Caco-2 (cell line): ENCODE data around the gene TGFBRAP1. TPM values are rescaled to one million over a fixed set of nuclear protein-coding genes. Genes with fewer than 3 reads are reported as not detected.

ENCODE experiments used
- BruUV-seq: library from RNA; stranded (reverse); fragments of 400-500 nt; replicated peaks from 2 replicates; lab custom pipeline; 2021; lab: Mats Ljungman, UMichigan
- CTCF ChIA-PET: fragments of 300-600 bp; sonication (Branson Sonifier 250); formaldehyde crosslinking; loops from one replicate; lab custom pipeline; 2022; ENCODE audit warnings: antibody characterized with exemption; lab: Charles Lee
- POLR2A ChIA-PET: fragments of 300-600 bp; sonication (Branson Sonifier 250); formaldehyde crosslinking; loops from one replicate; lab custom pipeline; 2022; ENCODE audit warnings: antibody characterized with exemption; lab: Charles Lee
- DNase-seq, 2 experiments: peaks; one replicate each; pipeline versions ENCODE4 v3.0.0 to v3.0.0-alpha.2; 2020 to 2022
- H3K27me3 ChIP-seq: replicated peaks from 2 replicates; pipeline ENCODE4 v1.6.0; 2011; ENCODE audit warnings: low read length; ENCODE audit not compliant: control insufficient read depth, insufficient read depth
- H3K36me3 ChIP-seq: 2 replicates; pipeline ENCODE4 v1.5.1; 2011; ENCODE audit warnings: low read length; ENCODE audit not compliant: control insufficient read depth, insufficient read depth
- H3K4me1 ChIP-seq: fragments of 250-450 bp; sonication (Bioruptor Pico); 2 replicates; pipeline ENCODE4 v1.5.1; 2020; ENCODE audit warnings: mild to moderate bottlenecking
- H3K4me3 ChIP-seq: 2 replicates; pipeline ENCODE4 v1.5.1; 2011; ENCODE audit warnings: low read depth, mild to moderate bottlenecking, control low read depth, low read length
- H3K9me3 ChIP-seq: fragments of 250-450 bp; sonication (Bioruptor Pico); 2 replicates; pipeline ENCODE4 v1.5.1; 2020; ENCODE audit warnings: mild to moderate bottlenecking, moderate library complexity
- H3K27ac Mint-ChIP-seq: one replicate; pipeline ENCODE4 v1.8.0; 2022; ENCODE audit warnings: mixed read lengths; ENCODE audit not compliant: unreplicated experiment
- H3K27me3 Mint-ChIP-seq: one replicate; pipeline ENCODE4 v1.8.0; 2022; ENCODE audit warnings: mixed read lengths; ENCODE audit not compliant: insufficient read depth, unreplicated experiment
- H3K36me3 Mint-ChIP-seq: one replicate; pipeline ENCODE4 v1.8.0; 2022; ENCODE audit warnings: mild to moderate bottlenecking, mixed read lengths; ENCODE audit not compliant: insufficient read depth, unreplicated experiment
- H3K4me1 Mint-ChIP-seq: one replicate; pipeline ENCODE4 v1.8.0; 2022; ENCODE audit warnings: low read depth, mixed read lengths; ENCODE audit not compliant: unreplicated experiment
- H3K4me3 Mint-ChIP-seq: one replicate; pipeline ENCODE4 v1.8.0; 2022; ENCODE audit warnings: mild to moderate bottlenecking, moderate library complexity, mixed read lengths; ENCODE audit not compliant: unreplicated experiment
- H3K9me3 Mint-ChIP-seq: one replicate; pipeline ENCODE4 v1.8.0; 2022; ENCODE audit warnings: mixed read lengths; ENCODE audit not compliant: unreplicated experiment
- intact Hi-C: fragments of 100-400 bp; cut with micrococcal nuclease; formaldehyde crosslinking; loops from one replicate; pipeline ENCODE4 v1.10.0; 2022; ENCODE audit not compliant: unreplicated experiment
- total RNA-seq: library from RNA; stranded (reverse); gene quantifications from 2 replicates; pipeline ENCODE4 v1.2.3, GENCODE V29; 2022
- TF ChIP-seq, protein P1 (sequence below), 2 experiments: fragments of 200-600 bp in 1 of 2; IDR thresholded peaks; 1 replicate in 1 of 2; 2 replicates in 1 of 2; pipeline versions ENCODE4 v1.5.1 to v1.8.0; 2011 to 2022; ENCODE audit warnings: antibody characterized with exemption in 1 of 2, control low read depth in 1 of 2, inconsistent platforms in 1 of 2, low read depth in 1 of 2, low read length in 1 of 2, mild to moderate bottlenecking in 1 of 2, moderate library complexity in 1 of 2; ENCODE audit not compliant: insufficient read depth in 1 of 2, severe bottlenecking in 1 of 2, unreplicated experiment in 1 of 2

The TGFBRAP1 gene
- total RNA-seq, 1 experiment from 2014 or later: 26.0 TPM

DNA sequence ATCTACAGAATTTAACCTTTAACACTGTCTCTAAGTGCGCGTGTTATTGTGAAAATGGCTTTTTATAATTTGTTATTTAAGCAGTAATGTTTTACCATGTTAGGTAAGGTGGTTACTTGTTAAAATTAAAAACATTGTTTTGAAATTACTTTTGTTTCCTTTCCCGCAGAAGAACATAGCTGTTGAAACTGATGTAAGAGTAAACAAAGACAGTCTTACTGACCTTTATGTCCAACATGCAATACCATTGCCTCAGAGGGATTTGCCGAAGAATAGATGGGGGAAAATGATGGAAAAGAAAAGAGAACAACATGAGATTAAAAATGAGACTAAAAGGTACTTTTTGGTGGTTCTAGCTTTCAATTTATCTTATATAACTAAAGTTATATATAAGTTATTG is 9.9 kb upstream of the TGFBRAP1 start:
- H3K4me3 ChIP-seq: no peak overlapping the region
- ChIA-PET CTCF (no interaction called here), POLR2A (no interaction called here)
- Mint-ChIP-seq H3K36me3 (peaks cover 40% of the 10 kb centered on the region), H3K4me3 (peak overlapping the region; percentile 86), H3K27me3 (no peaks in the 10 kb centered on the region), H3K27ac (no peak overlapping the region), H3K4me1 (peaks cover 7% of the 10 kb centered on the region), H3K9me3 (no peaks in the 10 kb centered on the region)
- peaks cover 2% of the 10 kb centered on the region for H3K36me3 ChIP-seq
- DNase-seq: no peak
- H3K9me3 ChIP-seq: no peaks in the 10 kb centered on the region
- intact Hi-C loops: loop anchor here (2.0 kb wide), 1 partner anchor 59 kb away; the partner anchor contains the start of gene FHL2
- TF ChIP-seq, protein P1, sequence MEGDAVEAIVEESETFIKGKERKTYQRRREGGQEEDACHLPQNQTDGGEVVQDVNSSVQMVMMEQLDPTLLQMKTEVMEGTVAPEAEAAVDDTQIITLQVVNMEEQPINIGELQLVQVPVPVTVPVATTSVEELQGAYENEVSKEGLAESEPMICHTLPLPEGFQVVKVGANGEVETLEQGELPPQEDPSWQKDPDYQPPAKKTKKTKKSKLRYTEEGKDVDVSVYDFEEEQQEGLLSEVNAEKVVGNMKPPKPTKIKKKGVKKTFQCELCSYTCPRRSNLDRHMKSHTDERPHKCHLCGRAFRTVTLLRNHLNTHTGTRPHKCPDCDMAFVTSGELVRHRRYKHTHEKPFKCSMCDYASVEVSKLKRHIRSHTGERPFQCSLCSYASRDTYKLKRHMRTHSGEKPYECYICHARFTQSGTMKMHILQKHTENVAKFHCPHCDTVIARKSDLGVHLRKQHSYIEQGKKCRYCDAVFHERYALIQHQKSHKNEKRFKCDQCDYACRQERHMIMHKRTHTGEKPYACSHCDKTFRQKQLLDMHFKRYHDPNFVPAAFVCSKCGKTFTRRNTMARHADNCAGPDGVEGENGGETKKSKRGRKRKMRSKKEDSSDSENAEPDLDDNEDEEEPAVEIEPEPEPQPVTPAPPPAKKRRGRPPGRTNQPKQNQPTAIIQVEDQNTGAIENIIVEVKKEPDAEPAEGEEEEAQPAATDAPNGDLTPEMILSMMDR (IDR thresholded peaks at IDR 0.05; ENCODE audit: insufficient read depth in 1 of 2, low read depth in 1 of 2, low read length in 1 of 2, severe bottlenecking in 1 of 2, unreplicated experiment in 1 of 2): no peak
- BruUV-seq: no TSS peak
- peaks cover 8% of the 10 kb centered on the region; the same call in 1 of the 2 replicates for H3K4me1 ChIP-seq
- H3K27me3 ChIP-seq: no peaks in the 10 kb centered on the region

DNA sequence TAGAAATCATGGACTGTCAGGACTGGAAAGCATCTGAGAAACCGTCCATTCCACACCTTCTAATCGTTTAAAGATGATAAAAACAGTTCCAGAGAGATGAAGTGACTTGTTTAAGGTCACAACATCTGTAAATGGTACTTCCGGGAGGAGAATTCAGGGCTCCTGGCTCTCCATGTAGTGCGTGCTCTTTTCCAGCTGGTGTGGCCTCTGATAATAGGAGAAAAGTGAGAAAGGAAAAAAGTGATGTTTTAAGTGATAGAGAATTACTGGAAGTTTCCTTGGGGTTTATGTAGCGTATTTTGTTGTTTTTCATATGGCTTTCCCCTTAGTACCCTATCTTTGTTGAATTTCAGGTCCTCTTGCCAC is 8.5 kb upstream of the TGFBRAP1 start:
- H3K27ac Mint-ChIP-seq: peak overlapping the region; percentile 100
- no peaks in the 10 kb centered on the region for H3K27me3 ChIP-seq
- peaks cover 2% of the 10 kb centered on the region; the same call in 1 of the 2 replicates for H3K36me3 ChIP-seq
- peak overlapping the region; percentile 86 for H3K4me3 Mint-ChIP-seq
- intact Hi-C loops: loop anchor here (2.0 kb wide), 1 partner anchor 61 kb away; the partner anchor contains the start of gene FHL2
- H3K4me1 ChIP-seq: peaks cover 8% of the 10 kb centered on the region; the same call in 1 of the 2 replicates
- peaks cover 34% of the 10 kb centered on the region for H3K36me3 Mint-ChIP-seq
- H3K9me3 Mint-ChIP-seq: no peaks in the 10 kb centered on the region
- POLR2A ChIA-PET: interaction anchor here (1.7 kb wide), 1 partner anchor 9 kb away, joined by 6 read pairs; the partner anchor contains the start of gene TGFBRAP1
- H3K4me3 ChIP-seq: peak overlapping the region; percentile 90
- CTCF ChIA-PET: interaction anchor here (0.6 kb wide), 1 partner anchor 79 kb away, joined by 3 read pairs; no protein-coding TSS in a partner anchor
- no peak for DNase-seq
- no peaks in the 10 kb centered on the region for H3K27me3 Mint-ChIP-seq
- TSS peak; percentile 58 for BruUV-seq
- peaks cover 7% of the 10 kb centered on the region for H3K4me1 Mint-ChIP-seq
- TF ChIP-seq, protein P1 (IDR thresholded peaks at IDR 0.05; ENCODE audit: insufficient read depth in 1 of 2, low read depth in 1 of 2, low read length in 1 of 2, severe bottlenecking in 1 of 2, unreplicated experiment in 1 of 2): no peak
- no peaks in the 10 kb centered on the region for H3K9me3 ChIP-seq

DNA sequence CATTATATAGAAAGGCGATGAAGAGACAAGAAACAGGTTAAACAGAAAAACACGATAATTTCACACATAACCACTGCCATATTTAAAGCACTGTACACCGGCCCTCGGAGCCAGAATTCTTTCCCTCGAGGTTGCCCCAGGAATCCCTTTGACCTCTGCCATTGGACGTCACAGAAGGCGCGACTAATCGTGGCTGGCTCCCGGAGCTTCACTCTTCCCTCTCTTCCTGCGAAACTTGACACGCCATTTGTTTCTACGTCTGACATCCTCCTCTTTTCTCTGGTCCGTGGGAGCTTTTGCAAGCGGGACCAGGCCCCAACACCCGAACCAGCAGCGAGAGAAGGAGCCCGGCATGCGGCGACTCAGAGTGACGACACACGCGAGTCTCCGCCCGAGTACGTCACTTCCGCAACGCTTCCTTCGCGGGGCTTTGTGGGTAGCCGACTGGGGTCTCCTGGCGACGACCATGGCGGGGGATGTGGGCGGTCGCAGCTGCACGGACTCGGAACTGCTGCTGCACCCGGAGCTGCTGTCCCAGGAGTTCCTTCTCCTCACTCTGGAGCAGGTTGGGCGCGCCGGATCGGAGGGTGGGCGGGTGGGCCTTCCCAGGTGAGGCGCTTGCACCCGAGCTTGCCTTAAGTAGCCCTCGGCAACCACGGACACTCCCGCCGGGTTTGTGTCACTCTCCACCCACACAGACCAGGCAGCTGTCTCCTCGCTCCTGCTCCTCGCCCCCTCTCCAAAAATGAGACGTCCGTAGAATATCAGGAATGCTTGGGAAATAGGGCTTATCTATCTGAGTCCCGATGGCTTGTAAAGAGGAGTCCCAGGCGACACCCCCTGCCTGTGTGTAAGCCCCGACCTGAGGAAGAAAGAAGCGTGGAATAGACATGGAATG is 7.8 kb upstream of the TGFBRAP1 start, which contains the start of gene C2orf49:
Gene C2orf49 (plus strand): TSS at position 419 of the 898 bp plus-strand sequence. CDS start 48 bp downstream, at position 467.
- POLR2A ChIA-PET: interaction anchor here (1.7 kb wide), 1 partner anchor 8 kb away, joined by 6 read pairs; the partner anchor contains the start of gene TGFBRAP1
- Histone ChIP-seq H3K4me1 (peaks cover 8% of the 10 kb centered on the region; the same call in 1 of the 2 replicates), H3K9me3 (no peaks in the 10 kb centered on the region), H3K4me3 (peak within 1 kb of the TSS; percentile 90), H3K27me3 (no peaks in the 10 kb centered on the region), H3K36me3 (peaks cover 2% of the 10 kb centered on the region; the same call in 1 of the 2 replicates)
- TF ChIP-seq, protein P1 (IDR thresholded peaks at IDR 0.05; ENCODE audit: insufficient read depth in 1 of 2, low read depth in 1 of 2, low read length in 1 of 2, severe bottlenecking in 1 of 2, unreplicated experiment in 1 of 2): no peak
- Mint-ChIP-seq H3K27me3 (no peaks in the 10 kb centered on the region), H3K4me3 (peak within 1 kb of the TSS; percentile 86), H3K27ac (peak within 1 kb of the TSS; percentile 100), H3K4me1 (peaks cover 7% of the 10 kb centered on the region), H3K9me3 (no peaks in the 10 kb centered on the region), H3K36me3 (peaks cover 28% of the 10 kb centered on the region)
- BruUV-seq: no TSS peak
- intact Hi-C loops: loop anchor here (2.0 kb wide), 1 partner anchor 61 kb away; the partner anchor contains the start of gene FHL2
- CTCF ChIA-PET: no interaction called here
- DNase-seq: peak; percentile 91
